Neural progenitor cell (in vitro differentiated cells): ENCODE results near the gene INPP4A.

ENCODE experiments used
- CTCF ChIP-seq: fragments of 200-600 bp; sonication (generic); IDR thresholded peaks from 2 replicates; pipeline ENCODE4 v1.5.1; 2017; ENCODE audit warnings: antibody characterized with exemption, mild to moderate bottlenecking
- EZH2 ChIP-seq: fragments of 200-600 bp; sonication (generic); IDR thresholded peaks from 2 replicates; pipeline ENCODE4 v1.6.1; 2017; ENCODE audit warnings: antibody characterized with exemption, mild to moderate bottlenecking, moderate library complexity
- EZH2phosphoT487 ChIP-seq: fragments of 200-600 bp; sonication (generic); IDR thresholded peaks from 2 replicates; pipeline ENCODE4 v1.6.1; 2017; ENCODE audit warnings: antibody characterized with exemption

GRCh38 chr2:98543842-98544241 is 99.2 kb downstream of the INPP4A start:
- TF ChIP-seq CTCF (no peak), EZH2 (no peak), EZH2phosphoT487 (no peak)
